Glutamatergic neuron (in vitro differentiated cells): Measurements from ENCODE around the gene LHFPL6. TPM values are rescaled to one million over a fixed set of nuclear protein-coding genes. Genes with fewer than 3 reads are reported as not detected.

Experiments
- DNase-seq: peaks from one replicate; pipeline ENCODE4 v3.0.0; 2022
- H3K27ac Mint-ChIP-seq: one replicate; pipeline ENCODE4 v1.8.0; 2020; ENCODE audit warnings: mild to moderate bottlenecking, mixed read lengths, inconsistent platforms; ENCODE audit not compliant: unreplicated experiment
- H3K27me3 Mint-ChIP-seq: one replicate; pipeline ENCODE4 v1.8.0; 2020; ENCODE audit warnings: mild to moderate bottlenecking, moderate library complexity, mixed read lengths, inconsistent platforms; ENCODE audit not compliant: unreplicated experiment
- H3K36me3 Mint-ChIP-seq: one replicate; pipeline ENCODE4 v1.8.0; 2020; ENCODE audit warnings: mild to moderate bottlenecking, mixed read lengths, inconsistent platforms; ENCODE audit not compliant: unreplicated experiment
- H3K4me1 Mint-ChIP-seq: one replicate; pipeline ENCODE4 v1.8.0; 2020; ENCODE audit warnings: mild to moderate bottlenecking, low read depth, mixed read lengths, inconsistent platforms; ENCODE audit not compliant: unreplicated experiment
- H3K4me3 Mint-ChIP-seq: one replicate; pipeline ENCODE4 v1.8.0; 2020; ENCODE audit warnings: mild to moderate bottlenecking, mixed read lengths, inconsistent platforms; ENCODE audit not compliant: unreplicated experiment
- H3K9me3 Mint-ChIP-seq: one replicate; pipeline ENCODE4 v1.8.0; 2020; ENCODE audit warnings: mild to moderate bottlenecking, moderate library complexity, mixed read lengths, inconsistent platforms; ENCODE audit not compliant: unreplicated experiment
- total RNA-seq: library from RNA; stranded (reverse); fragmentation: NEBNext Ultra II Directional; extraction: Animal tissue kit (Norgen Biotek cat#: 25700); gene quantifications from one replicate; pipeline ENCODE4 v1.2.1, GENCODE V29; 2021; ENCODE audit not compliant: unreplicated experiment
- TF ChIP-seq, protein P1 (sequence below): fragments of 200-600 bp; sonication (generic); IDR thresholded peaks from one replicate; pipeline ENCODE4 v1.5.0; 2021; ENCODE audit not compliant: partially characterized antibody, unreplicated experiment

LHFPL6 gene
- total RNA-seq, 1 donor from 2014 or later: 1.7 TPM

DNA sequence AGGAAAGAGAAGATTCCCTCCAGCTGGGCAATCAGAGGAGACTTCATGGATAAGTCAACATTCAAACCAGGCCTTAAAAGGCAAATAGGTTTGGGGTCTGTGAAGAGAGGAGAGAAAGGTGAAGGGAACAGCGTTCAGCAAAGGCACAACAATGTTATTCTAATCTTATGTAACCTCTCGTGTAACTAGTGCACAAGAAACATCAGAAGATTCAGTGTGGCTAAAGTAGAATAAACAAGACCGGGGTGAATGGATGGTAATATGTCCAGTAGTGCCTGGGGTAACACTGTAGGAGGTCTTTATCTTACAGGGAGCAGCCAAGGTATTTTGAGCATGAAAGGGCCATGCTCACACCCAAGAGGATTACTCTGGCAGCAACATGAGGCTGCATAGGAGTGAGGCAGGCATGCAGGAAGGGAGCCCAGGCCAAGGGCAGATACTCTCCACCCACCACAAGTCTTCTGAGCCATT lies 24.1 kb downstream of the LHFPL6 start:
- H3K36me3 Mint-ChIP-seq: no peaks in the 10 kb centered on the region
- no peak overlapping the region for H3K4me3 Mint-ChIP-seq
- peaks cover 1% of the 10 kb centered on the region for H3K27me3 Mint-ChIP-seq
- DNase-seq: no peak
- no peaks in the 10 kb centered on the region for H3K9me3 Mint-ChIP-seq
- peaks cover 6% of the 10 kb centered on the region for H3K4me1 Mint-ChIP-seq
- H3K27ac Mint-ChIP-seq: no peak overlapping the region
- TF ChIP-seq, protein P1, sequence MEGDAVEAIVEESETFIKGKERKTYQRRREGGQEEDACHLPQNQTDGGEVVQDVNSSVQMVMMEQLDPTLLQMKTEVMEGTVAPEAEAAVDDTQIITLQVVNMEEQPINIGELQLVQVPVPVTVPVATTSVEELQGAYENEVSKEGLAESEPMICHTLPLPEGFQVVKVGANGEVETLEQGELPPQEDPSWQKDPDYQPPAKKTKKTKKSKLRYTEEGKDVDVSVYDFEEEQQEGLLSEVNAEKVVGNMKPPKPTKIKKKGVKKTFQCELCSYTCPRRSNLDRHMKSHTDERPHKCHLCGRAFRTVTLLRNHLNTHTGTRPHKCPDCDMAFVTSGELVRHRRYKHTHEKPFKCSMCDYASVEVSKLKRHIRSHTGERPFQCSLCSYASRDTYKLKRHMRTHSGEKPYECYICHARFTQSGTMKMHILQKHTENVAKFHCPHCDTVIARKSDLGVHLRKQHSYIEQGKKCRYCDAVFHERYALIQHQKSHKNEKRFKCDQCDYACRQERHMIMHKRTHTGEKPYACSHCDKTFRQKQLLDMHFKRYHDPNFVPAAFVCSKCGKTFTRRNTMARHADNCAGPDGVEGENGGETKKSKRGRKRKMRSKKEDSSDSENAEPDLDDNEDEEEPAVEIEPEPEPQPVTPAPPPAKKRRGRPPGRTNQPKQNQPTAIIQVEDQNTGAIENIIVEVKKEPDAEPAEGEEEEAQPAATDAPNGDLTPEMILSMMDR: no peak

- H3K4me1 Mint-ChIP-seq: peaks cover 6% of the 10 kb centered on the region
- TF ChIP-seq, protein P1: no peak
- no peak for DNase-seq
- H3K9me3 Mint-ChIP-seq: no peaks in the 10 kb centered on the region
- H3K27me3 Mint-ChIP-seq: peaks cover 1% of the 10 kb centered on the region
- no peaks in the 10 kb centered on the region for H3K36me3 Mint-ChIP-seq
- no peak overlapping the region for H3K27ac Mint-ChIP-seq
- no peak overlapping the region for H3K4me3 Mint-ChIP-seq
These were observed 25.0 kb downstream of the LHFPL6 start for GRCh38 chr13:39577838-39578491.

DNA sequence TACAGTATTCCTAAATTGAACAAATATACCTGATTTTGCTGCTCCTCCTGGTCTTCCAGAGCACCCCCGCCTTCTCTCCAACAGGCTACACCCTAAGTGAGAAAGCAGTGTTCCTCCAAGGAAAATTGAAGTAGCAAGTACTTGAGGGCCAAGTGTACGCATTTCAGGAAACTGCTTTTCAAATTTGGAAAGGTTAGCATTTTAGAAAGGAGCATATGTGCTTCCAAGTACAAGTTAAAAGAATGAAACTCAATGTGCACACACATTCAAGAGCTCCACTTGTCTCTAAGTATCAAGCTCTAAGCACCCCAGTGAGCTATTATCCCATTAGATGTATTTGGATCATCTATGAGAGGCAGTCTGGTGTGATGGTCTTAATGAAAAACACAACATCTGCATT lies 25.8 kb downstream of the LHFPL6 start:
- no peak for DNase-seq

GRCh38 chr13:39575641-39576238 lies 27.3 kb downstream of the LHFPL6 start:
- TF ChIP-seq, protein P1: no peak
- Mint-ChIP-seq H3K4me1 (peaks cover 6% of the 10 kb centered on the region), H3K27me3 (no peaks in the 10 kb centered on the region), H3K9me3 (no peaks in the 10 kb centered on the region), H3K27ac (no peak overlapping the region), H3K4me3 (no peak overlapping the region), H3K36me3 (no peaks in the 10 kb centered on the region)
- DNase-seq: no peak

More for the DNA sequence above, 25.8 kb downstream of the LHFPL6 start:
- no peaks in the 10 kb centered on the region for H3K27me3 Mint-ChIP-seq
- H3K36me3 Mint-ChIP-seq: no peaks in the 10 kb centered on the region
- TF ChIP-seq, protein P1: no peak
- no peak overlapping the region for H3K27ac Mint-ChIP-seq
- H3K9me3 Mint-ChIP-seq: no peaks in the 10 kb centered on the region
- H3K4me1 Mint-ChIP-seq: peaks cover 6% of the 10 kb centered on the region
- H3K4me3 Mint-ChIP-seq: no peak overlapping the region

DNA sequence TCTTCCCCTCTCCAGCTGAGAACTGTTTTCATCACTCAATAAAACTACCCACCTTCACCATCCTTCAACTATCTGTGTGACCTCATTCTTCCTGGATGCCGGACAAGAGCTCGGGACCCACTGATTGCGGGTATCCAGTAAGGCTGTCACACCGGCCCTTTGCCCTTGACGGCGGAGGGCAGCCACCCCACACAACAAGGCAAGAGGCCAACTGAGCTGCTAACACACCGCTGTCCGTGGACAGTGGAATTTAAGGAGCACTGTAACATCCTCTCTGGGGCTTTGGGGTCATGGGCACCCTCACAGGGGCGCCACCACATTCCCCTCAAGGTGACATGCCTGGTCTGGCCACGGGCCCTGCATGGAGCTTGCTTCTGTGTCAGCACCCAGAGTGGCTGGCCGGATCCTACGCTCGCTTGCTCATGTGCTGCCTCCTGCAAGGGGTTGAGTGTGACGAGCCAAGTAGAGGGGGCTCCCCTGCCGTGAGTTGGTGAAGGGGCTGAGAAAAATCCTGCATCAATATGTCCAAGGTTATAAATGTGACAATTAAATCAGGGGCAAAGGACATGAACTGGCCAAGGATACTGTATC lies 31.4 kb downstream of the LHFPL6 start:
- Mint-ChIP-seq H3K27me3 (no peaks in the 10 kb centered on the region), H3K9me3 (no peaks in the 10 kb centered on the region), H3K4me1 (peaks cover 6% of the 10 kb centered on the region), H3K36me3 (no peaks in the 10 kb centered on the region), H3K4me3 (no peak overlapping the region), H3K27ac (no peak overlapping the region)
- DNase-seq: no peak
- TF ChIP-seq, protein P1: no peak
